Measurements from ENCODE around the gene TRAPPC2L. TPM values are rescaled to one million over a fixed set of nuclear protein-coding genes. Genes with fewer than 3 reads are reported as not detected.

The TRAPPC2L gene
- total RNA-seq, 6 experiments from 2014 or later, result 58.0 to 75.9 (median 65.6) TPM

- no peak for TF ChIP-seq CTCF (IDR thresholded peaks at IDR 0.05)
- H3K4me1 Mint-ChIP-seq (ENCODE audit: low read depth), result no peaks in the 10 kb centered on the region
- no peaks in the 10 kb centered on the region for H3K36me3 Mint-ChIP-seq (ENCODE audit: low read depth)
- no peaks in the 10 kb centered on the region for H3K9me3 Mint-ChIP-seq
- H3K27me3 Mint-ChIP-seq (ENCODE audit: insufficient read depth), result peaks cover 15% of the 10 kb centered on the region
- H3K4me3 Mint-ChIP-seq, result no peak overlapping the region
- DNase-seq, result no peak
- H3K27ac Mint-ChIP-seq, result no peak overlapping the region
These were observed 26.4 kb downstream of the TRAPPC2L start for GRCh38 chr16:88883117-88883895.

GRCh38 chr16:88883946-88884345 is 27.0 kb downstream of the TRAPPC2L start:
- Mint-ChIP-seq H3K27ac (no peak overlapping the region), H3K4me1 (ENCODE audit: low read depth) (no peaks in the 10 kb centered on the region), H3K36me3 (ENCODE audit: low read depth) (no peaks in the 10 kb centered on the region), H3K27me3 (ENCODE audit: insufficient read depth) (peaks cover 15% of the 10 kb centered on the region), H3K4me3 (no peak overlapping the region), H3K9me3 (no peaks in the 10 kb centered on the region)
- DNase-seq, result no peak
- no peak for TF ChIP-seq CTCF (IDR thresholded peaks at IDR 0.05)

- Mint-ChIP-seq H3K27me3 (ENCODE audit: insufficient read depth) (peaks cover 10% of the 10 kb centered on the region), H3K4me1 (ENCODE audit: low read depth) (no peaks in the 10 kb centered on the region), H3K9me3 (peaks cover 3% of the 10 kb centered on the region; the same call in 1 of the 2 replicates), H3K36me3 (ENCODE audit: low read depth) (no peaks in the 10 kb centered on the region), H3K27ac (no peak overlapping the region), H3K4me3 (no peak overlapping the region)
- TF ChIP-seq CTCF (IDR thresholded peaks at IDR 0.05), result no peak
- no peak for DNase-seq
These were observed 27.8 kb downstream of the TRAPPC2L start for GRCh38 chr16:88884569-88885271.

- DNase-seq, result no peak
- Mint-ChIP-seq H3K4me3 (no peak overlapping the region), H3K27ac (no peak overlapping the region), H3K27me3 (ENCODE audit: insufficient read depth) (peaks cover 5% of the 10 kb centered on the region), H3K4me1 (ENCODE audit: low read depth) (no peaks in the 10 kb centered on the region), H3K9me3 (peaks cover 13% of the 10 kb centered on the region), H3K36me3 (ENCODE audit: low read depth) (no peaks in the 10 kb centered on the region)
- TF ChIP-seq CTCF (IDR thresholded peaks at IDR 0.05), result no peak
These were observed 28.9 kb downstream of the TRAPPC2L start for GRCh38 chr16:88885693-88886280.

- no peak overlapping the region for H3K27ac Mint-ChIP-seq
- H3K4me3 Mint-ChIP-seq, result no peak overlapping the region
- no peak for DNase-seq
- peaks cover 14% of the 10 kb centered on the region for H3K9me3 Mint-ChIP-seq
- H3K36me3 Mint-ChIP-seq (ENCODE audit: low read depth), result no peaks in the 10 kb centered on the region
- no peak for TF ChIP-seq CTCF (IDR thresholded peaks at IDR 0.05)
- H3K4me1 Mint-ChIP-seq (ENCODE audit: low read depth), result no peaks in the 10 kb centered on the region
- H3K27me3 Mint-ChIP-seq (ENCODE audit: insufficient read depth), result peaks cover 5% of the 10 kb centered on the region
These were observed 29.5 kb downstream of the TRAPPC2L start for GRCh38 chr16:88886420-88886844.
